NCI-H1694 (cell line): ENCODE data around the gene TTLL3.
"Not testable (repeated sequence)": the region's sequence is repeated elsewhere in the genome, so short reads cannot be mapped to it uniquely, and the experiment has no call there.

Source experiments
- DNase-seq: peaks from one replicate; lab custom pipeline; 2025; lab: John Stamatoyannopoulos, UW

Gene TTLL3

DNA sequence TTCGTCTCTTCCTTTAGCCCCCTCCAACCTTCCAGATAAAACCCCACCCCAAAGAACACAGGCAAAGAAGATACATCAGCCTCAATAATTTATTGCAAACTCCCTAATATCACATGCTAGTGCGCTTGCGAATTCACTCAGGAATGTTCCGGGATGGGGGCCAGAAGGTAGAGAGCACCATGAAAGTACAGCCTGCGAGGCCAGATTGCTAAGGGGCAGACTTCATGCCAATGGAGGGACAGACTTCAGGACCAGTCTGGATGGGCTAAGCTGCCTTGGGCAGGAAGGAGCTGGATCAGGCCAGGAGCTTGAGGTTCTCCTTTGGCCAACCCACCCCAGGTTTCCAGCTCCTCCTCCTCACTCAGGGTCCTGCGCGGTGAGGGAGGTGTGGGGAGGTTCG, 56.6 kb downstream of the TTLL3 start:
- no peak for DNase-seq

DNA sequence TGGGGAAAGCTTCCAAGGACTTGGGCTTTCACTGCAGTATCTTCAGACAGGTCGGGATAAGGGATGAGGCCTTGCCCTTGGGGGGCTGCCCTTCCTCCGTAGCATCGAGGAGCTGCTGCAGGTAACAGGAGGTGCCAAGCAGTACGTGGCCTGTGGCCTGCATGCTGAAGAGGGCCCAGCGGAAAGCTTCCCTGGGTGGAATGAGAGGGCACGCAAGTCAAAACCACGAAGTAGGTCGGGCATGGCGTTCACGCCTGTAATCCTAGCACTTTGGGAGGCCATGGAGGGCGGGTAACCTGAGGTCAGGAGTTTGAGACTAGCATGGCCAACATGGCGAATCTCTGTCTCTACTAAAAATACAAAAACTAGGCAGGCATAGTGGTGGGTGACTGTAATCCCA, 57.0 kb downstream of the TTLL3 start:
- DNase-seq, result no peak

DNA sequence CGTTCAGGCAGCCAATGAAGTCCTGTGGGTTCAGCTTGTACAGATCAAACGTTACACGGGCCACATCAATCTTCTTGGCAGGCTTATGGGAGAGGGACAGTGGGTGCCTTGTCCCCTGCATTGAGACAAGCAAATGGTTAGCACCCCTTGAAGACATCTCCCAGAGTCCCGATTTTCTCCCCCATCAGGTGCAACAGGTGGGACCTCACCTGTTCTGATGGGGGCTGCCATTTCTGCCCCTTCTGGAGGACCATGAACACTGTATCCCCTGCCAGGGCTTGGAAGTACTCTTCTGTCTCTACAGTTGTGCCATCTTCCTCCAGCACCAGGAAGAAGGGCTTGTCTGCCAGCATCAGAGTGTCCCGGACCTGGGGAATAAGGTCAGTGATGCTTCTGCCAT, 59.9 kb downstream of the TTLL3 start:
- no peak for DNase-seq

DNA sequence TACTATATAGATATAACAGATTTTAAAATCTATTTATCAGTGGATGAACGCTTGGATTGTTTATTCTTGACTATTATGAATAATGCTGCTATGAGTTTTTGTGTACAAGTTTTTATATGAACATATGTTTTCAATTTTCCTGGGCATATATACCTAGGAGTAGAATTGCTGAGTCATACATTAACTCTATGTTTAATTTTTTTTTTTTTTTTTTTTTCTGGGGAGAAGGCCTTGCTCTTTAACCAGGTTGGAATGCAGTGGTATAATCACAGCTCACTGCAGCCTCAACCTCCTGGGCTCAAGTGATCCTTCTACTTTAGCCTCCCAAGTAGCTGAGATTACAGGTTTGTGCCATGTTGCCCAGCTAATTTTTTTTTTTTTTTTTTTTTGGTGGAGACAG, 60.9 kb downstream of the TTLL3 start:
- DNase-seq, result no peak

DNA sequence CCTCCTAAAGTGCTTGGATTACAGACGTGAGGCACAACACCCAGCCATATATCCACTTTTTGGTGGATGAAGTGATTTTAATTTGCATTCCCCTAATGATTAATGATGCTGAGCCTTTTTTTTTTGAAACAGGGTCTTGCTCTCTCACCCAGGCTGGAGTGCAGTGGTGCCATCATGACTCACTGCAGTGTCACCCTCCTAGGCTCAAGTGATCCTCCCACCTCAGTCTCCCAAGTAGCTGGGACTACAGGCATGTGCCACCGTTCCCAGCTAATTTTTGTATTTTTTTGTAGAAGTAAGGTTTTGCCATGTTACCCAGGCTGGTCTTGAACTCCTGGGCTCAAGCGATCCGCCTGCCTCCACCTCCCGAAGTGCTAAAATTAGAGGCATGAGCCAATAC, 62.0 kb downstream of the TTLL3 start:
- DNase-seq, result not testable (repeated sequence)

DNA sequence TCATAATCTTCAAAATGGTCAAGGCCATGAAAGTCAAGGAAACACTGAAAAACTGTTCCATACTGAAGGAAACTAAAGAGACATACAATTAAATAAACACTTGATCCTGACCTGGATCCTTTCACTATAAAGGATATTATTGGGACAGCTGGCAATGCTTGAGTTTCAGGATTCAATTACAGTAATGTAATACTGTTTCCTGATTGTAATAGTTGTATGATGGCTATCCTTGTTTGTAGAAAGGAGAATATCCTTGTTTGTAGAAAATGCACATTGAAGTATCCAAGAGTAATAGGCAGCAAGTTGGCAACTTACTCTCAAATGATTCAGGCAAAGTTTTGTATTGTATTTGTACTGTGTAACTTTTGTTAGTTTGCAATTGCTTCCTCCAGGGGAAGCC, 65.4 kb downstream of the TTLL3 start:
- no peak for DNase-seq

DNA sequence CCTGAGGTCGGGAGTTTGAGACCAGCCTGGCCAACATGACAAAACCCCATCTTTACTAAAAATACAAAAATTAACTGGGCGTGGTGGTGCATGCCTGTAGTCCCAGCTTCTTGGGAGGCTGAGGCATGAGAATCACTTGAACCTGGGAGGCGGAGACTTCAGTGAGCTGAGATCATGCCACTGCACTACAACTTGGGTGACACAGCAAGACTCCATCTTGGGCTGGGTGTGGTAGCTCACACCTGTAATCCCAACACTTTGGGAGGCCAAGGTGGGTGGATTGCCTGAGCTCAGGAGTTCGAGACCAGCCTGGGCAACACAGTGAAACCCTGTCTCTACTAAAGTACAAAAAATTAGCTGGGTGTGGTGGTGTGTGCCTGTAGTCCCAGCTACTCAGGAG, 66.2 kb downstream of the TTLL3 start:
- DNase-seq, result not testable (repeated sequence)

DNA sequence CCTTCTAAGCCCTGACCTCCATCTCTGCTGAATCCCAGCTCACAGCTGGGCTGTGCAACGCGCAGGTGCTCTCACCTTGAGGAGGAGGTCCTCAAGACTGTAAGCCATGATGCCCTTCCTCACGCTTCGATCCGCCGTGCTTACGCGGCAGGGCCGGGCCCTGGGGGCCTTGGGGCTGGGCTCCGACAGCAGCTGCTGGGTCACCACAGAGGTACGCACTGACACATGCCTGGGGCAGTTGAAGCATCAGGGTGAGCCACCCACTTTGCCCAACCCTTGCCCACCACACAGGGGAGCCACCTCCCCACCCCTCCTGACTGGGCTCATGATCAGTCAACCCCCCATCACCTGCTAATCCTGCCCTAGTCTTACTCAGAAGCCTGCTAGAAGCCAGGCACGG, 66.9 kb downstream of the TTLL3 start:
- no peak for DNase-seq

DNA sequence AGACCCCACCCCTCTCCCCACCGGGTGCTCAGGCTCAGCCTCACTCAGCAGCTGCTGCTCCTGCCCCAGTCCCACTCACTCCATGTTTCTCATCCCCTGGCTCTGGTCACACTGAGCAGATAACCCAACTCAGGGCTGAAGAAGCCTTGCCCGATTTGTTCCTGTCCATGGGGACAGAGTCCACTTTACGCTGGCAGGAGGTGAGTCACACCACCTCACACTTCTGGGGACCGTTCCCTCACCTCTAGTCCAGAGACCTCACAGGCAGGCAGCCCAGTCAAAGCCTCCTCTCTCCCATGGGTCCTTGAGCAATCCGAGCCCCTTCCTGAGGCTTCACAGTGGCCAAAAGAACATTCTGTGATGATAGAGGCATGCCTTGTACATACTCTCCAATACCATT, 68.6 kb downstream of the TTLL3 start:
- DNase-seq, result no peak

DNA sequence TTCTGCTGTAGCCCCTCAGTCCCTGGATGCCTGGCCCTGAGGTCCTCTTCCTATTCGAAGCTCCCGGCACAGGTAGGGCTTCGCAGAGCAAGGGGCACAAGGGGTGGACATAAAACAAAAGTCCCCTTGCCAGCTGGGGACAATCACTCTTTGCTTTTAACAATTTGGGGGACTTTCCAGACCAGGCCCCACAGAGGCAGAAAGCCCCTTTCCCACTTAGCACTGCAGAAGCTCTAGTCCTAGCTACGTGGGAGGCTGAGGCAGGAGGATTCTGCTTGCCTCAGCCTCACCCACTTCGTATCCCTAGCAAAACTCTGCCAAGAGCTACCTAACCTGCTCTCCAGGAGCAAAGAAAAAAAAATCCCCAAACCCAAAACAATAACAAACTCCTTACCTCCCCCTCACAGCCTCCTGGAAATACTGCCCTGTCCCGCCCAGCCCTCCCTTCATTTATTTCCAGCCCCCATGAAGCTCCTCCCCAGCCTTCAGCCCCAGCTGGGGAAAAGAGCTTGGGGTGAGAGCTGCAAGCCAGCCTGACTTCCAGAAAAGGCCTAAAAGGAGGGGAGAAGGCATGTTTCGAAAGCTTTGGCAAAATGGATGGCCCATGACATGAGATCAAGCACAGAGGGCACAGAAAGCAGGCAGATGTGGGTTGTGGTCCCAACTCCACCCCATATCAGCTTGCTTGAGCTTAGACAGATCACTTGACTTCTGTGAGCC, 69.9 kb downstream of the TTLL3 start, which contains the start of gene CIDEC:
Gene CIDEC (minus strand): TSS at position 424 of the 720 bp plus-strand sequence. CDS start 1,767 bp downstream, outside the sequence.
- no peak for DNase-seq

DNA sequence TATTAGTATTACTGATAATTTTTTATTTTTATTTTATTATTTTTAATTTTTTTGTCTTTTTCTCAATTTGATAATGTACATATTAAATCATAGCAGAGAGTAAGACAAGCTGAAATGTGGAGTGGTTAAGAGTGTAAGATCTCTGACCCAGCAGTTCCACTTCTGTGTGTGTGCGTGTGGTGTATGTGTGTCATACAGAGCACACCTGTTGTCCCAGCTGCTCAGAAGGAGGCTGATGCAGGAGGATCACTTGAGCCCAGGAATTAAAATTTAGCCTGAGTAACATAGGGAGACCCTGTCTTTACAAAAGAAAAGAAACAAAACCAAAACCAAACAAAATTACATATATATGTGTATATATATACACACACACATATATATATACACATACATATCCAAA, 71.4 kb downstream of the TTLL3 start:
- DNase-seq, result no peak

DNA sequence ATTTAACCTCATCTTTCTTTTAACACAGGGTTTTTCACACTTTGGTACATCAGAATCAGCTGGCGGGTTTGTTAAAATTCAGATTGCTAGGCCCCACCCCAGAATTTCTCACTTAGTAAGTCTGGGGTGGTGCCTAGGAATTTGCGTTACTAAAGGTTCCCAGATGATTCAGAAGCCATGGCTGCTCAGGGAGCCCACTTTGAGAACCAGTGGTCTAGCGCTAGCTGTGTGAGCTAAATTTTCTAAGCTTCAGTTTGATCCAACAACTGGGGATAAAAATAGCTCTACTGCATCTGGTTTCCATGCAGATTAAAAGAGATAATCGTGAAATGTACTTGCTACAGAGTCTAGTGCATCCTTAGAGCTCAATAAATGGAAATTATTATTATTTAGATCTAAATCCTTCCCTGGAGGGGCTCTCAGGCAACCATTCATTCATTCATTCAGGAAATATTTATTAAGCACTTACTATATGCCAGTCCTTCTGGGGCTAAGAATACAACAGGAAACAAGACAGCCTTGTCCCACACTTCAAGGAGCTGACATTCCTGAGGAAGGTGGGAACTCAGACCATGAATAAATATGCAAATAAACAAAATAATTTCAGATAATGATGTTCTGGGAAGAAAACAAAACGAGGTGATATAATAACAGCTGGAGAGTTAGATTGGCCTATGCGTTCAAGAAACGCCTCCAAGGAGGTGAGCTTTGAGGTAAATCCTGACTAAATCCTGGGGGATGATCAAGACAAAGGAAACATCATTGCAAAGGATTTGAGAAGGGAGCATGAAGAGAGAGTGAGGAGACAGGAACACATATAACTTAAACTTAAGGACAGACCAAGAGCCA, 73.9 kb downstream of the TTLL3 start:
- no peak for DNase-seq

DNA sequence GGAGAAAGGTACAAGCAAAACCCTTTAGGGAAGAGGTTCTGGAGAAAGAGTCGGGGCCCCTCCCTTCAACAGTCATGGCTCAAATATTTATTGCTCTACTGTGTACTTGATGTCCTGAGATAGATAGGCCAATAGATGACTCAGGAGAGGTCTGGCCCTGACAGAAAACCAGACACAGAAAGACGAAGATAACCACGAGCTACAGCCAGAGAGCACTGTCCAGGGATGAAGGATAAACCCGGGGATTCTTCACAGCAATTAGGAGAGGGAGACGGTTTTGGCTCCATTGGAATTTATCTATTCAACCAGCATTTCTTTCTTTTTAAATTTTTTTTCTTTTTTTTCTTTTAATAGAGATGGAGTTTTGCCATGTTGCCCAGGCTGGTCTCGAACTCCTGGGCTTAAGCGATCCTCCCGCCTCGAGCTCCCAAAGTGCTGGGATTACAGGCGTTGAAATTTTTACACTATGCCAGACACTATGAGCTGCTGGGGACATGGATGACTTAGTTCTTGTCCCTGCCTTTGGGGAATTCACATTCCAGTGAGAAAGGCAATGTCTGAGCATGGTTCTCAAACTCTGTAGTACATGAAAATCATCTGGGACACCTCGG, 74.6 kb downstream of the TTLL3 start:
- DNase-seq, result no peak
